ENCODE data around the gene AGGF1.

GRCh38 chr5:77101298-77101697 lies 71.1 kb downstream of the AGGF1 start:
- no peak for TF ChIP-seq POLR2A (IDR thresholded peaks at IDR 0.05)
- no peak for TF ChIP-seq CTCF (IDR thresholded peaks at IDR 0.05)

All from suprapubic skin (tissue), 3 donors.